Measurements from ENCODE around the gene SORBS2.

SORBS2 gene

GRCh38 chr4:185799442-185799841 lies 12.6 kb downstream of the SORBS2 start:
- DNase-seq (ENCODE audit: low spot score), result no peak

GRCh38 chr4:185797596-185798338 lies 14.2 kb downstream of the SORBS2 start:
- no peak for DNase-seq (ENCODE audit: low spot score)

DNA sequence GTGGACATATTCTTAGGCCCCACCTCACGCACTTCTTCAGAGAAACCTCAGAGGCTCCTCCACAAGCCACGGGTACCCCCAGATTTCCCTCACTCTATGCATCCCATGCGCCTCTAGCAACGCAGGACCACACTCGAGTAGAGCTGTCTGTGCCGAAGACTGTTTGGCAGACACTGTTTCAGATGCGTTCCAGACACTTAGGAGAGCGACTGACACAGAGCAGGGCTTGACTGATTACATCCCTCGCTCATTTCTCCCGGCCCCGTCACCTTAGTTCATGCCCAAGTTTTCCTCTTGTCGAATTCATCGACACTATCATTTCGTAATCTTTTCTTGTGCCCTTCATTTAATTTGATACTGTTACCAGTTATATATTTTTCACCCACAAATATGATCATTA lies 15.0 kb downstream of the SORBS2 start:
- DNase-seq (ENCODE audit: low spot score), result no peak

DNA sequence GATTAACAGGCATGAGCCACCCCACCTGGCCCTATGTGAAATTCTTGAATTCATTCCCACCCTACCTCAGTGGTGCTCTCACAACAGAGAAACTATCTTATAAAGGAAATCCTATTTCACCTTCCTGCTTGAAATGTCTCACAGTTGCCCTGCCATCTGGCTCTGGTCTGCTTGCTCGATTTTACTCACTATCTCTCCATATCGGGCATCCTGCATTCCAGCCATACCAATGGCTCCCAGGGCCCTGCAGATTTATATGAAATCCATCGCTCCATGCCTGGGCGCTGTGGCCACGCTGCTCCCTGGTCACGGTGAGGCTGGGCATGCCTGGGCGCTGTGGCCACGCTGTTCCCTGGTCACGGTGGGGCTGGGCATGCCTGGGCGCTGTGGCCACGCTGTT lies 15.8 kb downstream of the SORBS2 start:
- DNase-seq (ENCODE audit: low spot score), result no peak

- no peak for DNase-seq (ENCODE audit: low spot score)
These were observed 17.4 kb downstream of the SORBS2 start for GRCh38 chr4:185794637-185795036.

GRCh38 chr4:185793716-185794115 lies 18.3 kb downstream of the SORBS2 start:
- no peak for DNase-seq (ENCODE audit: low spot score)

DNA sequence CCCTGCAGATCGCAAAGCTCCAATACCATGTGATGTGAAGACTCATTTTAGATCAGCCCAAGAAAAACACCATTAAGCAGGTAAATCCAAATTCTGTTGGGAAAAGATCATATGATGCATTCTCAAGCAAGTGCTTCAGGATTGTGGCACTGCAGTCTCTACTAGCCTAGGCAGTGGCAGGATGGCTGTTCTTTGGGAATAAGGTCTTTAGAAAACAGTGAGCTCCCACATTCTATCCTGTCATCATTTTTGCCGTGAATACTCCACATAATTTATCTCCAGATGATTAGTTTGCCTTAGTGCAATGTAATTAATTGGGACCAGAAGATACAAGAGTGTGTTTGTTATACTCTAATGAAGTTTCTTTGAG lies 18.9 kb downstream of the SORBS2 start:
- DNase-seq (ENCODE audit: low spot score), result no peak

- no peak for DNase-seq (ENCODE audit: low spot score)
These were observed 19.4 kb downstream of the SORBS2 start for GRCh38 chr4:185792384-185793115.

DNA sequence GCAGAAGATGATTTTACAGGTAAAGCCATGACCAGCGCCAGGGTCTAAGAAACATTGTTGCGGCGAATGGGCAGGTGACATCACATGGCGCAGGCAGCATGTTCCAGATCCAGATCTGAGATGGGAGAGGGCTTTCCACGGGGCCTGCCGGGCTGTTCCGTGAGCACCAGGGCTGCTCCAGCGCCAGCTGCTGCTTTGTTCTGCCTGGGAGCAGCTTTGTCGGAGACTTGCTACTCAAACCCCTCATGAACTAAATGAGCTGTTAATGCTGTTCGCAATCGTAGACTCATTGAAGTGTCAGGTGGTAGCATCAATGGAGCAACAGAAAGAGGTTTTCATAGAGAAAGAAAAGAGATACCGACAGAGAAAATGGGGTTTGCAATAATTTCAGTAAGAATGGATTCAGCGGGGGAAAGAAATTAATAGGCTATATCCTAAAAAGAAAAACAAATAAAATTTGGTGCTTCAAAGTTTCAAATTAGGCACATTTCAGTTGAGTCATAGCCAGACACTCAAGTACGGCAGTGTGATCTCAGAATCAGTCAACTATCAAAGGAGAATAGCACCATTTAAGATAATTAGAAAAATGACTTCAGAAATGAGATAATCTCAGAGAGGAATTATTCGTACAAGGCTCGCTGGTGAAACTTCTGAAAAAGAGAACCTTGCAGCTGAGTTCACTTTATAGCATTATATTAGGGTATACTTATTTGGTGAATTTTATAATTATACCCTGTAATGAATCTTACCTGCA lies 23.9 kb downstream of the SORBS2 start:
- no peak for DNase-seq (ENCODE audit: low spot score)

GRCh38 chr4:185786422-185786821 lies 25.6 kb downstream of the SORBS2 start:
- no peak for DNase-seq (ENCODE audit: low spot score)

DNA sequence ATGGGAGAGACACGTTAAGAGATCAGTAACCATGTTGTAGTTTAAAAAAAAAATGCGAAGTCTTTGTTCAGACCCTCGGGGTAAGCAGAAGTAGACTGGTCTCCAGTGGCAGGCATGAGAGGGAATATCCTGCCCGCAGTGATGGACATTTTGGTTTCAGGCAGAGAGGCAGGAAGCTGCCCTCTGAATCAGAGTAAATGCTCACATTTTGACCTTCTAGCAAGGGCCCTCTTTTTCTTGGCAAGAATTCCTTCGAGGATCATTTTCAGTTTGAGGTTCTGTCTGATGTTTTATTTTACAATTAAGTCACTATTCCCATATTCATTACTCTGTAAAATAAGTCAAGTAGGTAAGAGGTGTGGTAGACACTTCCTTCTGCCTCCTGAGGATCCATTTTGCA lies 28.4 kb downstream of the SORBS2 start:
- no peak for DNase-seq (ENCODE audit: low spot score)

- no peak for DNase-seq (ENCODE audit: low spot score)
These were observed 29.5 kb downstream of the SORBS2 start for GRCh38 chr4:185782523-185782922.

- DNase-seq (ENCODE audit: low spot score), result no peak
These were observed 30.3 kb downstream of the SORBS2 start for GRCh38 chr4:185781555-185782215.

- no peak for DNase-seq (ENCODE audit: low spot score)
These were observed 31.5 kb downstream of the SORBS2 start for GRCh38 chr4:185780472-185780871.

GRCh38 chr4:185779517-185779916 lies 32.5 kb downstream of the SORBS2 start:
- no peak for DNase-seq (ENCODE audit: low spot score)

- DNase-seq (ENCODE audit: low spot score), result no peak
These were observed 33.7 kb downstream of the SORBS2 start for GRCh38 chr4:185778307-185778706.

DNA sequence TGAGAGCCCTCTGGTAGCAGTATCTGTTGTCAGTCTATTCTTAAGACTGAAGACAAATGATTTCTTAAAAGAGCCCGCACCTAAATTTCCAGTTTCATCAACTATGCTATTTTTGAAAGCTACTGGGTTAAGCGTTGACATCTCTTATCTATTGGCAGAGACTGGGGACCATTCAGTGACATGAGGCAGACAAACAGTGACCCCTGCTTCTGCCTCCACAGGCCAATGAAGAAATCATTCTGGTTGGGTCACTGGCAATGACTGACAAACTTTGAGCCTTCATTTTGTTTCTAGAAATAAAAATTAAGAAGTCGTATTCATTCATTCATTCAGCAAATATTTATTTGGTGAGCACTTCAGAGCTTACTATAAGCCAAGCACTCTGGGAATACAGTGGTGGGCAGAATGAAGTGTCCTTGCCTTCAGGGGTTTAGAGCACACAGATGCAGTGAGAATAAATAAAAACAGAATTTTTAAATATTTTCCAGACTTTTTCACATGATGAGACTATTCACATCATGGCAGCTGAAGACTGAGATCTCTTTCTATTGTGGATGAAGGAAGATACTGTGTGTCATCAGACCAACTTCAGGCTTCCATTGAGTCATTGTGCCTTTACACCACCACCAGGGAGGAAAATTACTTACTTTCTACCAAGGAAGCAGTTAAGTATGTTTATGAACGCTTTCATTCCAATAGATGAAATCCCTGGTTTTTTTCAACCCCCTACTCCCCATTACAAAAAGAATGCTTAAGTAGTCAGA lies 36.0 kb downstream of the SORBS2 start:
- DNase-seq (ENCODE audit: low spot score), result no peak

DNA sequence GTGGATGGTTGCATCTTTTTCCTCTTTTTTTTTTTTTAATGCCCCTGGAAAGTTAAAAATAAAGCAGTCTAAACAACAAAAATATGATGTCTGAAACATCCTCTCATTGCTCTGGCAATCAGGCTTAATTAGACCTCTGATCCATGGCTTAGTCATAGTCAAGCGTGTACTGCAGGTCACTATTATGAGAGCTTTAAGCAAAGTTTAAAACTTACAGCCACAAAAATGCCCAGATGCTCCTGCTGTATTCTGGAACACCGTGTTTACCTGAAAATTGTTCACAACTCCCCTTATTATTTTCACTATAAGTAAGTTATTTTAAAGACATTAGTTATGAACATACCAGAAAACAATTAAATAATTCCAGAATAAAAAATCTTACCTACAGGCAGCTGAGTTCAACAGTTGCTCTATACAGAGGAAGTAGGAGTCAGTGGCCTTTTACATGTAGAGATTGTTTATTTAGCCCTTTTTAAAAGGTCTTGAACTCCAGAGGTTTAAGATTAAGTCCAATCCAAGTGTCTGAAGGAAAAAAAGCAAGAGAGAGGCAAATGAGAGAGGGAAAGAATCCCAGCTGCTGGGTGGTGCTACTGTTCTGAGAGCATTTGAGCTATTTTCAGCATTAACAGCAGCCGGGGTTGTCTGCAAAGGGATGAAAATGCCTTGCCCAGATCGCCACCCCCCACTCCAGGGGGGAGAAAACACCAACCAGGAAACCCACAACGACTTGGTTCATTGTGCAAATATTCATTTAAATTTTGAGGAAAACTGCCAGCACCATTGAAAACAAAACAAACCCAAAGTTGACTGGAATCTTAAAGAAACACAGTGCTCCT lies 36.9 kb downstream of the SORBS2 start:
- DNase-seq (ENCODE audit: low spot score), result no peak

DNA sequence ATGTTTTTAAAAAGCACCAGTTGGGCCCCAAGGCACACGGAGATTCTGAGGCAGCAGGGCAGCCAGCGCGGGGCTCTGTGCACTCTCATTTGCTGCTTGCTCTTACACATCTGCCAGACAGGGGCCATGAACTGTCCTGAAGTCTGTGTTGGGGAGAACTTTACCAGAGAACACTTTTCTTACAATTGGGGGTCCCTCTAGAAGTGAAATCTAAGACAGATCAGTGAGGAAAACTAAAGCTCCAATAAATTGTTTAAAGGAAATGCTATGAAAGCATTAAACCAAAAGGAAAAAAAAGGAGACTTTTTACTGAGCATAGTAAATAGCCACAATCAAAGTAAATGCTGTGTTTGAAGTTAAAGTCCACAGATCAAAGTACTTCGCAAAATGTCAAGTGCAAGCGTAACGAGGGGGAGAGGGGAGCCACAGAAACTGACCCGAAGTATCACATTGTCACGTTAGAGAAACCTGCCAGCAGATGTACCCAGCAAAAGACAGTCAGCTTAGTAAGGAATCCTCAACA lies 37.8 kb downstream of the SORBS2 start:
- no peak for DNase-seq (ENCODE audit: low spot score)

- no peak for DNase-seq (ENCODE audit: low spot score)
These were observed 38.6 kb downstream of the SORBS2 start for GRCh38 chr4:185773419-185773818.
